Liver (tissue), 9 donors: ENCODE data around the gene NOL9. TPM values are rescaled to one million over a fixed set of nuclear protein-coding genes. Genes with fewer than 3 reads are reported as not detected.

Source experiments
- DNase-seq: peaks from one replicate; pipeline ENCODE4 v3.0.0-alpha.2; 2017; ENCODE audit warnings: low spot score
- H3K27ac ChIP-seq, 2 donors: one replicate each; pipeline ENCODE4 v1.7.0; 2013; ENCODE audit warnings: inconsistent platforms in 2 of 2, low read length in 2 of 2, control low read depth in 1 of 2, low read depth in 1 of 2, mild to moderate bottlenecking in 1 of 2
- H3K27me3 ChIP-seq, 4 donors: one replicate each; pipeline versions ENCODE4 v1.6.1 to v1.7.0; 2013; ENCODE audit warnings: low read length in 3 of 4, inconsistent platforms in 1 of 4, mild to moderate bottlenecking in 1 of 4, moderate library complexity in 1 of 4; ENCODE audit not compliant: control insufficient read depth in 4 of 4, insufficient read depth in 4 of 4
- H3K36me3 ChIP-seq, 4 donors: one replicate each; pipeline versions ENCODE4 v1.6.1 to v1.7.0; 2013; ENCODE audit warnings: low read length in 3 of 4, mild to moderate bottlenecking in 3 of 4, low read depth in 1 of 4, moderate library complexity in 1 of 4; ENCODE audit not compliant: control insufficient read depth in 4 of 4, insufficient read depth in 3 of 4
- H3K4me1 ChIP-seq, 4 donors: one replicate each; pipeline versions ENCODE4 v1.6.1 to v1.7.0; 2013; ENCODE audit warnings: low read length in 3 of 4, mild to moderate bottlenecking in 3 of 4, moderate library complexity in 1 of 4; ENCODE audit not compliant: control insufficient read depth in 4 of 4, insufficient read depth in 4 of 4
- H3K4me3 ChIP-seq, 3 donors: one replicate each; pipeline versions ENCODE4 v1.6.1 to v1.7.0; 2013; ENCODE audit warnings: low read length in 3 of 3, control low read depth in 1 of 3, low read depth in 1 of 3, mild to moderate bottlenecking in 1 of 3
- H3K9ac ChIP-seq, 2 donors: one replicate each; pipeline ENCODE4 v1.7.0; 2013; ENCODE audit warnings: low read length in 2 of 2, mild to moderate bottlenecking in 2 of 2, moderate library complexity in 2 of 2, control low read depth in 1 of 2, low read depth in 1 of 2
- H3K9me3 ChIP-seq, 4 donors: one replicate each; pipeline versions ENCODE4 v1.6.1 to v1.7.0; 2013; ENCODE audit warnings: low read length in 3 of 4; ENCODE audit not compliant: control insufficient read depth in 4 of 4
- ATF3 ChIP-seq: IDR thresholded peaks from 2 replicates; pipeline ENCODE4 v1.6.1; 2016; ENCODE audit warnings: antibody characterized with exemption
- FOXA1 ChIP-seq: IDR thresholded peaks from 2 replicates; pipeline ENCODE4 v1.6.1; 2016; ENCODE audit warnings: antibody characterized with exemption
- FOXA2 ChIP-seq: IDR thresholded peaks from 2 replicates; pipeline ENCODE4 v1.6.1; 2016; ENCODE audit warnings: antibody characterized with exemption
- HNF4A ChIP-seq, 2 donors: conservative IDR thresholded peaks; 2 replicates each; pipeline ENCODE4 v1.6.1; 2016; ENCODE audit warnings: antibody characterized with exemption in 2 of 2, mild to moderate bottlenecking in 2 of 2
- HNF4G ChIP-seq: IDR thresholded peaks from 2 replicates; pipeline ENCODE4 v1.6.1; 2016; ENCODE audit warnings: antibody characterized with exemption
- JUND ChIP-seq, 2 donors: IDR thresholded peaks; 2 replicates each; pipeline ENCODE4 v1.6.1; 2016; ENCODE audit warnings: antibody characterized with exemption in 2 of 2
- NR2F2 ChIP-seq: IDR thresholded peaks from 2 replicates; pipeline ENCODE4 v1.6.1; 2016; ENCODE audit warnings: antibody characterized with exemption
- RAD21 ChIP-seq, 2 donors: IDR thresholded peaks; 2 replicates each; pipeline ENCODE4 v1.6.1; 2016; ENCODE audit warnings: antibody characterized with exemption in 2 of 2, mild to moderate bottlenecking in 2 of 2
- REST ChIP-seq: IDR thresholded peaks from 2 replicates; pipeline ENCODE4 v1.6.1; 2016; ENCODE audit warnings: antibody characterized with exemption, mild to moderate bottlenecking
- RXRA ChIP-seq, 2 donors: IDR thresholded peaks; 2 replicates each; pipeline ENCODE4 v1.6.1; 2017 to 2018; ENCODE audit warnings: antibody characterized with exemption in 2 of 2, mild to moderate bottlenecking in 1 of 2
- SP1 ChIP-seq: IDR thresholded peaks from 2 replicates; pipeline ENCODE4 v1.6.1; 2018; ENCODE audit warnings: antibody characterized with exemption, mild to moderate bottlenecking
- ZBTB33 ChIP-seq: IDR thresholded peaks from 2 replicates; pipeline ENCODE4 v1.6.1; 2016; ENCODE audit warnings: antibody characterized with exemption
- WGBS: extraction: QIAGEN DNeasy Blood & Tissue Kit; methylation state at CpG from one replicate; pipeline ENCODE4 v1.1.7; 2013; 5-methylcytosine and 5-hydroxymethylcytosine counted together
- polyA plus RNA-seq, 2 donors: library from polyadenylated mRNA; stranded (reverse) in 1 of 2; unstranded in 1 of 2; fragments of 200-250 nt in 1 of 2; fragments of >200 nt in 1 of 2; fragmentation: Nextera tagmentation in 1 of 2; extraction: Ambion mirVana in 1 of 2; gene quantifications; one replicate each; pipeline versions ENCODE4 v1.2.1 to v1.2.3, GENCODE V29; 2013 to 2015
- total RNA-seq, 2 donors: library from RNA; depleted of rRNA; stranded (reverse); fragments of >200 nt; gene quantifications; one replicate each; pipeline ENCODE4 v1.2.3, GENCODE V29; 2014
- TF ChIP-seq, protein P1 (sequence below): fragments of 150-350 bp; IDR thresholded peaks from 2 replicates; pipeline ENCODE4 v1.5.1; 2017; ENCODE audit warnings: improper control_type of control experiment, low read depth, low read length; ENCODE audit not compliant: missing input control
- donor health status: healthy.
- donor health status: healthy.
- donor health status: healthy.
- donor health status: healthy.
- donor health status: healthy.

The NOL9 gene
- total and polyA plus RNA-seq, 4 donors = 2.1 to 15.1 (median 9.4) TPM

- TF ChIP-seq RXRA (IDR thresholded peaks at IDR 0.05) = no peak
- TF ChIP-seq RAD21 (IDR thresholded peaks at IDR 0.05) = no peak
- no peak for TF ChIP-seq REST
- no peak for TF ChIP-seq HNF4G
- TF ChIP-seq JUND (IDR thresholded peaks at IDR 0.05) = no peak
- TF ChIP-seq FOXA2 = no peak
Observed at GRCh38 chr1:6496890-6497214, 57.5 kb downstream of the NOL9 start (continued).

DNA sequence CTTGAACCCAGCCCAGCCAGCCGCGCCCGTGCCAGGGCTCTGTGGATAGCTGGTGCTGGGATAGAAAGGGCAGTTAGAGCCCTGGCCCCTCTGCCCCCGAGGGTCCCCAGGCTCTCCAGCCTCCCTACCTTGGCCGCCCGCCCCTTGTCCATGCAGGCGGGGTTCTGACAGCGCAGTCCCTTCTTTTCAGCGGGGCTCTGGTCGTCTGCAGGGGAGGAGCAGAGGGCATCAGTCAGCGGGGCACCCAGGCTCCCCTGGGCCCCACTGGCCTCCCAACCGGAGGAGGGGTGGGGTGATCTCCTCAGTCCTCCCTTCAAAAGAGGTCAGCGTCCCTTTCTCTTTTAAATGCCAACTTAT, 58.0 kb downstream of the NOL9 start:
- Histone ChIP-seq H3K4me1 (peaks cover 3 to 15% (median 8%) of the 10 kb centered on the region in 4 donors), H3K36me3 (no peaks in the 10 kb centered on the region), H3K27me3 (no peaks in the 10 kb centered on the region), H3K9me3 (no peaks in the 10 kb centered on the region), H3K9ac (no peak overlapping the region), H3K4me3 (no peak overlapping the region), H3K27ac (no peak overlapping the region)
- TF ChIP-seq HNF4A (conservative IDR thresholded peaks at IDR 0.05) = no peak
- no peak for TF ChIP-seq ZBTB33
- no peak for TF ChIP-seq REST
- no peak for TF ChIP-seq JUND (IDR thresholded peaks at IDR 0.05)
- TF ChIP-seq NR2F2 = no peak
- TF ChIP-seq ATF3 = no peak
- no peak for TF ChIP-seq RAD21 (IDR thresholded peaks at IDR 0.05)
- no peak for TF ChIP-seq RXRA (IDR thresholded peaks at IDR 0.05)
- TF ChIP-seq SP1 = no peak
- TF ChIP-seq HNF4G = no peak
- TF ChIP-seq, protein P1, sequence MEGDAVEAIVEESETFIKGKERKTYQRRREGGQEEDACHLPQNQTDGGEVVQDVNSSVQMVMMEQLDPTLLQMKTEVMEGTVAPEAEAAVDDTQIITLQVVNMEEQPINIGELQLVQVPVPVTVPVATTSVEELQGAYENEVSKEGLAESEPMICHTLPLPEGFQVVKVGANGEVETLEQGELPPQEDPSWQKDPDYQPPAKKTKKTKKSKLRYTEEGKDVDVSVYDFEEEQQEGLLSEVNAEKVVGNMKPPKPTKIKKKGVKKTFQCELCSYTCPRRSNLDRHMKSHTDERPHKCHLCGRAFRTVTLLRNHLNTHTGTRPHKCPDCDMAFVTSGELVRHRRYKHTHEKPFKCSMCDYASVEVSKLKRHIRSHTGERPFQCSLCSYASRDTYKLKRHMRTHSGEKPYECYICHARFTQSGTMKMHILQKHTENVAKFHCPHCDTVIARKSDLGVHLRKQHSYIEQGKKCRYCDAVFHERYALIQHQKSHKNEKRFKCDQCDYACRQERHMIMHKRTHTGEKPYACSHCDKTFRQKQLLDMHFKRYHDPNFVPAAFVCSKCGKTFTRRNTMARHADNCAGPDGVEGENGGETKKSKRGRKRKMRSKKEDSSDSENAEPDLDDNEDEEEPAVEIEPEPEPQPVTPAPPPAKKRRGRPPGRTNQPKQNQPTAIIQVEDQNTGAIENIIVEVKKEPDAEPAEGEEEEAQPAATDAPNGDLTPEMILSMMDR = no peak
- no peak for TF ChIP-seq FOXA1
- TF ChIP-seq FOXA2 = no peak
- DNase-seq = no peak
- WGBS = 32% methylated on average over 13 of the region's 13 CpGs
